Adrenal gland (tissue), 12 donors: ENCODE results near the gene SYCE3. TPM values are rescaled to one million over a fixed set of nuclear protein-coding genes. Genes with fewer than 3 reads are reported as not detected.

Experiments
- DNase-seq, 7 donors: peaks; one replicate each; pipeline ENCODE4 v3.0.0-alpha.2; 2019 to 2020
- H3K27ac ChIP-seq, 5 donors: fragments of 200-600 bp; sonication (generic) in 4 of 5; 1 replicate in 3 of 5; 2 replicates in 2 of 5; pipeline versions ENCODE4 v1.5.1 to v1.8.0; 2016 to 2020; ENCODE audit warnings: mild to moderate bottlenecking in 1 of 5
- H3K27me3 ChIP-seq: fragments of 200-600 bp; 2 replicates; pipeline ENCODE4 v1.8.0; 2021
- H3K36me3 ChIP-seq, 2 donors: fragments of 200-600 bp; replicated peaks in 1 of 2; 1 replicate in 1 of 2; 2 replicates in 1 of 2; pipeline versions ENCODE4 v1.5.1 to v1.8.0; 2018 to 2022
- H3K4me1 ChIP-seq, 2 donors: fragments of 200-600 bp; replicated peaks in 1 of 2; 1 replicate in 1 of 2; 2 replicates in 1 of 2; pipeline versions ENCODE4 v1.5.1 to v1.8.0; 2018 to 2021
- H3K4me3 ChIP-seq, 4 donors: fragments of 200-600 bp; sonication (generic) in 3 of 4; one replicate each; pipeline ENCODE4 v1.5.1; 2016 to 2018
- H3K9me3 ChIP-seq, 3 donors: fragments of 200-600 bp; sonication (generic) in 1 of 3; replicated peaks in 1 of 3; 1 replicate in 2 of 3; 2 replicates in 1 of 3; pipeline versions ENCODE4 v1.5.1 to v1.8.0; 2016 to 2021
- POLR2A ChIP-seq, 2 donors: fragments of 450-650 bp; IDR thresholded peaks; one replicate each; pipeline ENCODE4 v1.6.1; 2017; ENCODE audit warnings: antibody characterized with exemption in 2 of 2, mild to moderate bottlenecking in 2 of 2, moderate library complexity in 1 of 2
- WGBS, 4 donors: extraction: QIAGEN DNeasy Blood & Tissue Kit in 2 of 4; methylation state at CpG; one replicate each; pipeline versions ENCODE4 v1.1.5 to v1.1.7; 2013 to 2017; 5-methylcytosine and 5-hydroxymethylcytosine counted together
- intact Hi-C, 2 donors: fragments of 100-400 bp; cut with DNase I; formaldehyde crosslinking; loops; one replicate each; pipeline versions ENCODE4 v1.14.1 to v1.15.0; 2022 to 2023
- polyA plus RNA-seq, 3 donors: library from polyadenylated mRNA; stranded (reverse); fragments of 200-250 nt in 2 of 3; fragments of 350-450 nt in 1 of 3; fragmentation: Illumina TruSeq in 1 of 3; extraction: RNeasy Lipid Tissue Mini Kit (QIAGEN cat#74804) in 1 of 3; gene quantifications; one replicate each; pipeline ENCODE4 v1.2.3, GENCODE V29; 2013 to 2014
- total RNA-seq, 9 donors: library from RNA; depleted of rRNA in 4 of 9; stranded (reverse); fragments of >200 nt in 4 of 9; fragments of 120-200 nt in 1 of 9; fragmentation: NEBNext Ultra II Directional in 1 of 9; extraction: Animal tissue kit (Norgen Biotek cat#: 25700) in 1 of 9; gene quantifications; one replicate each; pipeline versions ENCODE4 v1.1.0 to v1.2.4, GENCODE V29; 2013 to 2023
- TF ChIP-seq, protein P1 (sequence below), 6 experiments: fragments of 450-650 bp in 4 of 6; fragments of 200-600 bp in 2 of 6; sonication (generic) in 1 of 6; IDR thresholded peaks; 1 replicate in 5 of 6; 2 replicates in 1 of 6; pipeline versions ENCODE4 v1.5.1 to v1.8.0; 2016 to 2021; ENCODE audit warnings: antibody characterized with exemption in 6 of 6, mild to moderate bottlenecking in 2 of 6, moderate library complexity in 1 of 6
- donor health status: healthy with polysubstance abuse.
- donor health status: Bipolar disorder and iron deficiency.
- donor health status: DM: yes; HTN: yes; CAD: no.
- donor health status: DM: no; HTN: no; CAD: no.
- donor health status: DM: no; HTN: no; CAD: no.
- donor health status: DM: yes; HTN: yes; CAD: no.

SYCE3 gene
- total and polyA plus RNA-seq, 12 donors: 0.57 to 7.2 (median 0.87) TPM; not detected in 5

DNA sequence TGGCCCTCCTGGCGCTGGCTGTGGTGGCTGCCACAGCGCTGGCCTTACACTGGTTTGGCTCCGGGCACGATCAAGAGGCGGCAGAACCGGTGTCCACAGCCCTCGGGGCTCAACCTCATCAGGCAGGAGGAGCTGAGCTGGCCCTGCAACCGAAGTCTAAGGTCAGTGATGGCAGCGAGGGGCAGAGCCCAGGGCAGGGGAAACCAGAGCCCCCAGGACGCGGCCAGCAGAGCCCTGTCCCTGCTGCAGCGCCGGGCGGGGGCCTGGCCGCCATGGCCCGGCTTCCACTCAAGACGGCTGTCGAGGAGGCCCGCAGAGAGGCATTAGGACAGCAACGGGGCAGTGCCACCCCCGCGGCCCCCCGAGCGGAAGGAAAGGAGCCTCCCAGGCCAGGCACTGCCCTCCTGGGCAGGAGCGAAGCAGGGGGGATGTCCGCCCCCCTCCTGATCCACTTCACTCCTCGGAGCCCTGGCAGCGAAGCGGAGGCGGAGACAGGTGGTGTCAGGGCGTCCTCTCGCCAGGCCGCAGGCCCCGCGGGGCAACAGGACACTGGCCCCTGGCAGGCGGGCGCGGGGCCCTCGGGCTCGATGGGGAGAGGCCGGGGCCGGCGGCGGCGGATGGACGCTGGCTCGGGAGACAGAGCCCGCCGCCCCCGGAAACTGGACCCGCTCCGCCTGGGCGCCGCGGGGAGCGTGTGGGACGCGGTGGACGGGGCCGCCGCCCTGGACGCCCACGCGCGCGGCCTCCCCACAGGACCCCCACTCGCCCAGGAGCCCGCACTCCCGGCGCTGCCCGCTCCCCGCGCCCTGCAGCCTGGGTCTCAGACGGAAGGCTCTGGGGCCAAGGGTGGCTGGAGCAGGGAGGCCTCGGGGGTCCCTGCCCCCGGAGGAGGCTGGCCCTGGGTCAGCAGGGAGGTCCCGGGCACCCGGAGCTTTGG lies 16.1 kb downstream of the SYCE3 start:
- Histone ChIP-seq H3K4me1 (peaks cover 0 to 12% of the 10 kb centered on the region in 2 donors), H3K27me3 (peaks cover 26% of the 10 kb centered on the region), H3K4me3 (no peak overlapping the region), H3K36me3 (no peaks in the 10 kb centered on the region), H3K27ac (no peak overlapping the region), H3K9me3 (no peaks in the 10 kb centered on the region)
- WGBS, 4 donors: 45 to 100% (median 59%) methylated on average over 2 to 78 of the region's 78 CpGs
- DNase-seq: no peak
- TF ChIP-seq, protein P1, sequence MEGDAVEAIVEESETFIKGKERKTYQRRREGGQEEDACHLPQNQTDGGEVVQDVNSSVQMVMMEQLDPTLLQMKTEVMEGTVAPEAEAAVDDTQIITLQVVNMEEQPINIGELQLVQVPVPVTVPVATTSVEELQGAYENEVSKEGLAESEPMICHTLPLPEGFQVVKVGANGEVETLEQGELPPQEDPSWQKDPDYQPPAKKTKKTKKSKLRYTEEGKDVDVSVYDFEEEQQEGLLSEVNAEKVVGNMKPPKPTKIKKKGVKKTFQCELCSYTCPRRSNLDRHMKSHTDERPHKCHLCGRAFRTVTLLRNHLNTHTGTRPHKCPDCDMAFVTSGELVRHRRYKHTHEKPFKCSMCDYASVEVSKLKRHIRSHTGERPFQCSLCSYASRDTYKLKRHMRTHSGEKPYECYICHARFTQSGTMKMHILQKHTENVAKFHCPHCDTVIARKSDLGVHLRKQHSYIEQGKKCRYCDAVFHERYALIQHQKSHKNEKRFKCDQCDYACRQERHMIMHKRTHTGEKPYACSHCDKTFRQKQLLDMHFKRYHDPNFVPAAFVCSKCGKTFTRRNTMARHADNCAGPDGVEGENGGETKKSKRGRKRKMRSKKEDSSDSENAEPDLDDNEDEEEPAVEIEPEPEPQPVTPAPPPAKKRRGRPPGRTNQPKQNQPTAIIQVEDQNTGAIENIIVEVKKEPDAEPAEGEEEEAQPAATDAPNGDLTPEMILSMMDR (IDR thresholded peaks at IDR 0.05): no peak
- TF ChIP-seq POLR2A (IDR thresholded peaks at IDR 0.05): no peak
- intact Hi-C loops: no loop called here

DNA sequence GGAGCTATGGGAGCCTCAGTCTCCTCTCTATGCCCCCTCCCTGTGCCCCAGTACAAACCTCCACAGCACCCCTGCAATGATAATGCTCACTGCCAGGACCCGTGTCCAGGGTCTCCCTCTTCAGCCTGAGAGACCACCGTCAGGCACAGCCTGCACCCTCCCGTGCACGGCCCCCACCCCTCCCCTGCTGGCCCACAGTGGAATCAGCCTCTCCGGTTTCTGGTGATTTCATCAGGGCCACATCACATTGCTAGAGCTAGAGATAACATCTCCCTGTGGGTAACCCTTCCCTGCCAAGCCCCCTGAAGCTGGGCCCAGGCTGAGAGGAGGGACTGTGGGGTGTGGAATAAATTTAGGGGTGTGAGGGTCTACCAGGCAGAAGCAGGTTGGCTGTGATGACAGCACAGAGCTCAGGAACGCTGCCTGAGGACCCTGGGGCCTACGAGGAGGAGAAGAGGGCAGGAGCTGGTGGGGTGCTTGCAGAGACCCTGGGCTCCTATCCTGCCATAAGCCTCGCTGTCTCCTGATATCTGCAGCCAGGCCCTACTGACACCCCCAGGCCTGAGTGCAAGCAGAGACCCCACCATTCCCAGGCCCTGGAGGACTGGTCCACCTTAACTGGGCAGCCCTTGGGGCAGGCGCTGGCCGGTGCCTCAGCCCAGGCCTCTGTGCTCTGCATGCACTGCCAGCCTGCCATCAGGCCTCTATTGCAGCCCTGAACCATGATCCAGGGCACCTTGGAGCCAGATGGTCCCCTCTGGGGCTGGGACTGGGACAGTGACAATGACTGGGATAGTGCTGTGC lies 17.0 kb downstream of the SYCE3 start, which contains the start of gene KLHDC7B:
TSS of gene KLHDC7B (plus strand) at position 378 of the 804 bp plus-strand sequence. CDS start at position 723, 345 bp downstream.
- Histone ChIP-seq H3K9me3 (no peaks in the 10 kb centered on the region), H3K36me3 (no peaks in the 10 kb centered on the region), H3K27ac (peak within 1 kb of the TSS in 1 of 5 donors; percentile 61), H3K4me1 (peaks cover 0 to 17% of the 10 kb centered on the region in 2 donors), H3K27me3 (peaks cover 26% of the 10 kb centered on the region), H3K4me3 (no peak within 1 kb of the TSS)
- WGBS, 4 donors: 65 to 86% (median 70%) methylated on average over 7 to 10 of the region's 10 CpGs
- TF ChIP-seq, protein P1 (IDR thresholded peaks at IDR 0.05): peak in 1 of 6 experiments; percentile 11
- no peak for TF ChIP-seq POLR2A (IDR thresholded peaks at IDR 0.05)
- DNase-seq: no peak
- intact Hi-C loops: no loop called here

DNA sequence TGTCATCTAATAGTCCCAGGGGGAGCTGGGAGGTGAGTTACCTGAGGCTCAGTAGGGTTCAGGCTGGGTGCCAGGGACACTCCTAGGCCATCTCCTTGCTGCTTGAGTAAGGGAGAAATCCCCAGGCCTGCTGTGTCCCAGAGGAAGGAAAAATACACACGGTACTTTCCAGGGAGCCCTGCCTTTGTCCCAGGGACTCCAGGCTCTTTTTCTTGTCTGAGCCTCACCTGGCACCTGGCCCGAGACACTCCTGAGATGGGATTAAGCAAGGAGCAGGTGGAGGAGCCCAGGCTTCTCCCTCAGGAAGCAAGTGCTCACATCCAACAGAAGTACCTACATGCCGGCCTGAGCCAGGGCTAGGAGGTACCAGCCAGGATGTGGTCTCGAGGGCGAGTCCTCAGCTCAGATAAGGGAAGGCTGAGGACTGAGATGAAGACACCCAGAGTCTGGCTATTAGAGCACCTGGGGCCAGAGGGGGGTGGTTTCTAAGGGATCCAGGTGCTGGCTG lies 17.9 kb downstream of the SYCE3 start:
- TF ChIP-seq, protein P1 (IDR thresholded peaks at IDR 0.05): no peak
- TF ChIP-seq POLR2A (IDR thresholded peaks at IDR 0.05): no peak
- H3K9me3 ChIP-seq: no peaks in the 10 kb centered on the region
- peaks cover 26% of the 10 kb centered on the region for H3K27me3 ChIP-seq

More for the DNA sequence above, 17.9 kb downstream of the SYCE3 start:
- Histone ChIP-seq H3K27ac (peak overlapping the region in 1 of 5 donors; percentile 61), H3K36me3 (no peaks in the 10 kb centered on the region), H3K4me3 (peak overlapping the region in 1 of 4 donors; percentile 51), H3K4me1 (peaks cover 0 to 22% of the 10 kb centered on the region in 2 donors)
- 69 to 89% (median 79%) methylated on average over 5 of the region's 5 CpGs for WGBS, 4 donors
- DNase-seq: no peak
- intact Hi-C loops: no loop called here
